Sigmoid colon (tissue), 4 donors: ENCODE data around the gene ACMSD.

Experiments
- EP300 ChIP-seq, 4 donors: sonication (generic); formaldehyde crosslinking; IDR thresholded peaks; one replicate each; pipeline ENCODE4 v1.6.1; 2017; ENCODE audit warnings: antibody characterized with exemption in 4 of 4
- POLR2A ChIP-seq, 2 donors: fragments of 450-650 bp; IDR thresholded peaks; one replicate each; pipeline ENCODE4 v1.6.1; 2016; ENCODE audit warnings: antibody characterized with exemption in 2 of 2, mild to moderate bottlenecking in 2 of 2, moderate library complexity in 2 of 2
- POLR2AphosphoS5 ChIP-seq, 4 donors: sonication (generic); formaldehyde crosslinking; IDR thresholded peaks; one replicate each; pipeline ENCODE4 v1.6.1; 2017; ENCODE audit warnings: antibody characterized with exemption in 4 of 4
- TF ChIP-seq, protein P1 (sequence below), 4 experiments: fragments of 450-650 bp in 3 of 4; fragments of 200-600 bp in 1 of 4; IDR thresholded peaks; one replicate each; pipeline ENCODE4 v1.5.1; 2016 to 2019; ENCODE audit warnings: antibody characterized with exemption in 4 of 4, mild to moderate bottlenecking in 3 of 4, moderate library complexity in 2 of 4

DNA sequence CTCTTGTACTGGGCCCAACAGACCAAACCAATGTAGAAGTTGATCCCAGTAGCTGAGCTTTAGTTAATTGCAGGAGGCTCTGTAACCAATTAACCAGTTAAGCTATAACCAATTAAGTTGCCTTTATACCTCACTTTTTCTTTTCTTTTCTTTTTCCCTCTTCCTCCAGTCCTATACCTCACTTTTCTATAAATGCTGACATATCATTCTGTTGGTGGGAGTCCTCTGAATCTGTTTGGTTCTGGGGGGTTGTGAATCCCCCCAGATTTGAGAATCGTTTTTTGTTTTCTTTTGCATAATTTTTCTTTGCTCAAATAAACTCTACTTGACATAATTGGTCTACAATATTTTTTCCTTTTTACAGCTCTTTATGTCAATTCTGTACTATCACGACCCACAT, 38.1 kb upstream of the ACMSD start:
- TF ChIP-seq, protein P1, sequence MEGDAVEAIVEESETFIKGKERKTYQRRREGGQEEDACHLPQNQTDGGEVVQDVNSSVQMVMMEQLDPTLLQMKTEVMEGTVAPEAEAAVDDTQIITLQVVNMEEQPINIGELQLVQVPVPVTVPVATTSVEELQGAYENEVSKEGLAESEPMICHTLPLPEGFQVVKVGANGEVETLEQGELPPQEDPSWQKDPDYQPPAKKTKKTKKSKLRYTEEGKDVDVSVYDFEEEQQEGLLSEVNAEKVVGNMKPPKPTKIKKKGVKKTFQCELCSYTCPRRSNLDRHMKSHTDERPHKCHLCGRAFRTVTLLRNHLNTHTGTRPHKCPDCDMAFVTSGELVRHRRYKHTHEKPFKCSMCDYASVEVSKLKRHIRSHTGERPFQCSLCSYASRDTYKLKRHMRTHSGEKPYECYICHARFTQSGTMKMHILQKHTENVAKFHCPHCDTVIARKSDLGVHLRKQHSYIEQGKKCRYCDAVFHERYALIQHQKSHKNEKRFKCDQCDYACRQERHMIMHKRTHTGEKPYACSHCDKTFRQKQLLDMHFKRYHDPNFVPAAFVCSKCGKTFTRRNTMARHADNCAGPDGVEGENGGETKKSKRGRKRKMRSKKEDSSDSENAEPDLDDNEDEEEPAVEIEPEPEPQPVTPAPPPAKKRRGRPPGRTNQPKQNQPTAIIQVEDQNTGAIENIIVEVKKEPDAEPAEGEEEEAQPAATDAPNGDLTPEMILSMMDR (IDR thresholded peaks at IDR 0.05): no peak
- TF ChIP-seq POLR2A (IDR thresholded peaks at IDR 0.05): no peak
- no peak for TF ChIP-seq EP300 (IDR thresholded peaks at IDR 0.05)
- TF ChIP-seq POLR2AphosphoS5 (IDR thresholded peaks at IDR 0.05): no peak
